IMR-90 (cell line): ENCODE measurements around the gene FARS2. TPM values are rescaled to one million over a fixed set of nuclear protein-coding genes. Genes with fewer than 3 reads are reported as not detected.

ENCODE experiments used
- ATAC-seq: fragments of 200-7000 bp; cut with Tn5 transposase; 2 replicates; pipeline ENCODE4 v1.9.1; 2020; ENCODE audit warnings: low read depth, mild to moderate bottlenecking, moderate library complexity
- BruUV-seq: library from RNA; stranded (reverse); fragments of 400-500 nt; replicated peaks from 2 replicates; lab custom pipeline; 2021; lab: Mats Ljungman, UMichigan
- CTCF ChIA-PET: fragments of 300-600 bp; formaldehyde crosslinking; extraction: SDS; loops from one replicate; lab custom pipeline; 2021; ENCODE audit warnings: antibody characterized with exemption; lab: Yijun Ruan, JAX
- POLR2A ChIA-PET: fragments of 300-600 bp; sonication (Branson Sonifier 250); formaldehyde crosslinking; loops from one replicate; lab custom pipeline; 2022; ENCODE audit warnings: antibody characterized with exemption; ENCODE audit not compliant: unreplicated experiment; lab: Charles Lee
- DNase-seq: peaks from one replicate; pipeline ENCODE4 v3.0.0; 2013
- H2AFZ ChIP-seq: replicated peaks from 2 replicates; pipeline ENCODE3; 2013; ENCODE audit warnings: low read length, mild to moderate bottlenecking; ENCODE audit not compliant: poor library complexity
- H2AK5ac ChIP-seq: 2 replicates; pipeline ENCODE4 v1.6.1; 2013; ENCODE audit warnings: low read depth, low read length, inconsistent platforms
- H2AK9ac ChIP-seq: replicated peaks from 2 replicates; pipeline ENCODE3; 2013; ENCODE audit warnings: mild to moderate bottlenecking, low read depth, low read length, moderate library complexity; ENCODE audit not compliant: poor library complexity
- H2BK120ac ChIP-seq: 2 replicates; pipeline ENCODE4 v1.6.1; 2013; ENCODE audit warnings: low read depth, low read length, inconsistent platforms
- H2BK15ac ChIP-seq: 3 replicates; pipeline ENCODE4 v1.6.1; 2013; ENCODE audit warnings: low read depth, low read length, inconsistent platforms
- H2BK20ac ChIP-seq: 2 replicates; pipeline ENCODE4 v1.6.1; 2013; ENCODE audit warnings: low read depth, mild to moderate bottlenecking, inconsistent platforms, low read length, moderate library complexity
- H2BK5ac ChIP-seq: 2 replicates; pipeline ENCODE4 v1.6.1; 2013; ENCODE audit warnings: mild to moderate bottlenecking, low read depth, low read length, inconsistent platforms; ENCODE audit not compliant: poor library complexity, severe bottlenecking
- H3K14ac ChIP-seq: replicated peaks from 2 replicates; pipeline ENCODE4 v1.6.1; 2013; ENCODE audit warnings: low read depth, low read length, inconsistent platforms
- H3K18ac ChIP-seq: 2 replicates; pipeline ENCODE4 v1.6.1; 2013; ENCODE audit warnings: low read depth, low read length, control low read depth
- H3K23ac ChIP-seq: 2 replicates; pipeline ENCODE4 v1.6.1; 2013; ENCODE audit warnings: low read depth, low read length, inconsistent platforms
- H3K27ac ChIP-seq: 2 replicates; pipeline ENCODE4 v1.5.1; 2013; ENCODE audit warnings: mild to moderate bottlenecking, control low read depth, low read length; ENCODE audit not compliant: insufficient read depth
- H3K27me3 ChIP-seq: 2 replicates; pipeline ENCODE4 v1.6.1; 2013; ENCODE audit warnings: low read length; ENCODE audit not compliant: control insufficient read depth, insufficient read depth
- H3K36me3 ChIP-seq: 2 replicates; pipeline ENCODE4 v1.6.1; 2013; ENCODE audit warnings: low read length, mixed read lengths; ENCODE audit not compliant: control insufficient read depth, insufficient read depth
- H3K4ac ChIP-seq: 2 replicates; pipeline ENCODE4 v1.6.1; 2013; ENCODE audit warnings: low read depth, low read length, inconsistent platforms
- H3K4me1 ChIP-seq: 2 replicates; pipeline ENCODE4 v1.6.1; 2013; ENCODE audit warnings: low read length, mixed read lengths; ENCODE audit not compliant: control insufficient read depth, insufficient read depth
- H3K4me2 ChIP-seq: 2 replicates; pipeline ENCODE4 v1.6.1; 2013; ENCODE audit warnings: low read depth, mild to moderate bottlenecking, control low read depth, low read length, moderate library complexity
- H3K4me3 ChIP-seq: 2 replicates; pipeline ENCODE4 v1.5.1; 2013; ENCODE audit warnings: low read depth, mild to moderate bottlenecking, control low read depth, low read length, moderate library complexity; ENCODE audit not compliant: insufficient read depth
- H3K56ac ChIP-seq: 2 replicates; pipeline ENCODE4 v1.6.1; 2013; ENCODE audit warnings: low read length, inconsistent platforms; ENCODE audit not compliant: insufficient read depth; ENCODE audit errors: extremely low read depth
- H3K79me1 ChIP-seq, 2 experiments: 2 replicates each; pipeline ENCODE4 v1.6.1; 2013; ENCODE audit warnings: low read length in 2 of 2, inconsistent platforms in 1 of 2, low read depth in 1 of 2
- H3K9ac ChIP-seq: 2 replicates; pipeline ENCODE4 v1.6.1; 2013; ENCODE audit warnings: low read depth, low read length, control low read depth
- H3K9me1 ChIP-seq: 2 replicates; pipeline ENCODE4 v1.6.1; 2013; ENCODE audit warnings: low read length, inconsistent platforms; ENCODE audit not compliant: insufficient read depth
- H3K9me3 ChIP-seq: 2 replicates; pipeline ENCODE4 v1.6.1; 2013; ENCODE audit warnings: low read length; ENCODE audit not compliant: control insufficient read depth, insufficient read depth
- H4K20me1 ChIP-seq: 2 replicates; pipeline ENCODE4 v1.6.1; 2013; ENCODE audit warnings: low read length, inconsistent platforms; ENCODE audit not compliant: insufficient read depth
- H4K5ac ChIP-seq: 2 replicates; pipeline ENCODE4 v1.6.1; 2013; ENCODE audit warnings: mild to moderate bottlenecking, low read depth, low read length, control low read depth
- H4K8ac ChIP-seq, 2 experiments: 2 replicates each; pipeline ENCODE4 v1.6.1; 2013; ENCODE audit warnings: low read depth in 2 of 2, low read length in 2 of 2, control low read depth in 1 of 2, inconsistent platforms in 1 of 2
- H4K91ac ChIP-seq: 2 replicates; pipeline ENCODE4 v1.6.1; 2013; ENCODE audit warnings: low read depth, low read length, inconsistent platforms; ENCODE audit not compliant: insufficient read depth
- BHLHE40 ChIP-seq: fragments of 150-350 bp; IDR thresholded peaks from 2 replicates; pipeline ENCODE4 v1.6.1; 2016; ENCODE audit warnings: mild to moderate bottlenecking, low read depth, low read length
- CEBPB ChIP-seq: IDR thresholded peaks from 2 replicates; pipeline ENCODE4 v1.6.1; 2012; ENCODE audit warnings: low read depth, low read length, improper control_type of control experiment
- CHD1 ChIP-seq: IDR thresholded peaks from 2 replicates; pipeline ENCODE4 v1.6.1; 2012; ENCODE audit warnings: low read depth, low read length, improper control_type of control experiment
- FOS ChIP-seq: fragments of 150-350 bp; IDR thresholded peaks from 2 replicates; pipeline ENCODE4 v1.6.1; 2016; ENCODE audit warnings: low read depth, low read length
- MAFK ChIP-seq: IDR thresholded peaks from 2 replicates; pipeline ENCODE4 v1.6.1; 2012; ENCODE audit warnings: low read depth, low read length, improper control_type of control experiment
- MAZ ChIP-seq: IDR thresholded peaks from 2 replicates; pipeline ENCODE4 v1.6.1; 2012; ENCODE audit warnings: low read depth, mild to moderate bottlenecking, low read length, improper control_type of control experiment, moderate library complexity, borderline replicate concordance
- MXI1 ChIP-seq: IDR thresholded peaks from 2 replicates; pipeline ENCODE4 v1.6.1; 2012; ENCODE audit warnings: low read depth, mild to moderate bottlenecking, low read length, moderate library complexity, borderline replicate concordance
- NFE2L2 ChIP-seq: fragments of 150-350 bp; IDR thresholded peaks from 2 replicates; pipeline ENCODE4 v1.6.1; 2016; ENCODE audit warnings: low read depth, mild to moderate bottlenecking, low read length
- POLR2A ChIP-seq: IDR thresholded peaks from 2 replicates; pipeline ENCODE4 v1.6.1; 2012; ENCODE audit warnings: mild to moderate bottlenecking, low read depth, low read length
- RAD21 ChIP-seq: IDR thresholded peaks from 2 replicates; pipeline ENCODE4 v1.6.1; 2012; ENCODE audit warnings: low read length, improper control_type of control experiment
- RCOR1 ChIP-seq: IDR thresholded peaks from 2 replicates; pipeline ENCODE4 v1.6.1; 2012; ENCODE audit warnings: mild to moderate bottlenecking, low read length, improper control_type of control experiment; ENCODE audit not compliant: insufficient replicate concordance
- RFX5 ChIP-seq: IDR thresholded peaks from 2 replicates; pipeline ENCODE4 v1.8.0; 2012; ENCODE audit warnings: low read depth, mild to moderate bottlenecking, low read length, moderate library complexity
- SMC3 ChIP-seq: fragments of 150-350 bp; IDR thresholded peaks from 2 replicates; pipeline ENCODE4 v1.6.1; 2016; ENCODE audit warnings: low read depth, mild to moderate bottlenecking, antibody characterized with exemption, low read length, moderate library complexity
- WGBS, 2 experiments: methylation state at CpG; one replicate each; pipeline versions ENCODE4 v1.1.5 to v1.1.7; 2013; ENCODE audit warnings: missing lambda C conversion rate in 2 of 2; ENCODE audit not compliant: insufficient read length in 1 of 2; ENCODE audit errors: extremely low coverage in 2 of 2; 5-methylcytosine and 5-hydroxymethylcytosine counted together
- dilution Hi-C: fragments of 300-500 bp; cut with HindIII; formaldehyde crosslinking; loops from one replicate; pipeline ENCODE4 v1.14.3; 2018; ENCODE audit warnings: low sequenced_read_pairs; ENCODE audit not compliant: unreplicated experiment
- in situ Hi-C: fragments of 300-500 bp; cut with MboI; formaldehyde crosslinking; loops from 3 replicates; pipeline ENCODE4 v1.14.3; 2019; ENCODE audit warnings: low sequenced_read_pairs, inconsistent platforms, mixed read lengths
- intact Hi-C: fragments of 100-400 bp; cut with micrococcal nuclease; formaldehyde crosslinking; loops from 2 replicates; pipeline ENCODE4 v1.10.0; 2022
- polyA plus RNA-seq, 3 experiments: library from polyadenylated mRNA; depleted of rRNA; stranded (reverse); fragments of >200 nt; gene quantifications; 2 replicates each; pipeline ENCODE4 v1.2.3, GENCODE V29; 2012; ENCODE audit warnings: low replicate concordance in 1 of 3
- total RNA-seq: library from RNA; depleted of rRNA; stranded (reverse); fragments of >200 nt; gene quantifications from 2 replicates; pipeline ENCODE4 v1.2.3, GENCODE V29; 2012
- TF ChIP-seq, protein P1 (sequence below): fragments of 150-350 bp; IDR thresholded peaks from 2 replicates; pipeline ENCODE4 v1.6.1; 2016; ENCODE audit warnings: low read depth, mild to moderate bottlenecking, low read length, moderate library complexity, borderline replicate concordance
- TF ChIP-seq, protein P2 (sequence below): fragments of 150-350 bp; IDR thresholded peaks from 2 replicates; pipeline ENCODE4 v1.6.1; 2017; ENCODE audit warnings: mild to moderate bottlenecking, antibody characterized with exemption, low read length, low read depth
- TF ChIP-seq, protein P3 (sequence below): conservative IDR thresholded peaks from 2 replicates; pipeline ENCODE4 v1.5.1; 2012; ENCODE audit warnings: mild to moderate bottlenecking, low read depth, low read length, improper control_type of control experiment

FARS2 gene
- total and polyA plus RNA-seq, 2 of the 4 experiments (the other 2 are of a cell fraction): 12.1 to 28.9 TPM

DNA sequence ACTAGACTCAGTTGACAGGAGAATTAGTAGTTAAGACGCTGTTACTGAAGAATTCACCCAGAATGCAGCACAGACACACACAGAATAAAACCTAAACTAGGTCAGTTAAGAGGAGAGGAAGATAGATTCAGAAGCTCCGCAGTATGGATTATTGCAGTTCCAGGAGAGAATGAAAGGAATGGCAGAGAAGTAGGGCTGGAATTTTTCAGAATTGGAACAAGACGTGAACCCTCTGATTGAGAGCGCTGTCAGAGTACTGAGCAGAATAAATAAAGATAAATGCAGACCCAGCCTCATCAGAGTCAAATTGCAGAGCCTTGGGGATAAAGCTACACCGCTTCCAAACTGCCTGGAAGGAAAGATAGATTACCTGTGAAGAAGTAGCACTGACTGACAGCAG lies 344.6 kb downstream of the FARS2 start:
- Histone ChIP-seq H3K79me1 (no peaks in the 10 kb centered on the region), H3K27me3 (no peaks in the 10 kb centered on the region), H2BK15ac (no peak overlapping the region), H4K20me1 (no peaks in the 10 kb centered on the region), H2AFZ (no peak overlapping the region), H3K9me1 (no peaks in the 10 kb centered on the region), H3K4me1 (no peaks in the 10 kb centered on the region), H3K14ac (no peak overlapping the region), H3K4me3 (no peak overlapping the region), H3K27ac (no peak overlapping the region), H4K8ac (no peak overlapping the region), H3K9me3 (no peaks in the 10 kb centered on the region), H2BK20ac (no peak overlapping the region), H4K91ac (no peak overlapping the region), H2BK5ac (no peak overlapping the region), H4K5ac (no peak overlapping the region), H3K56ac (no peak overlapping the region), H3K4ac (no peak overlapping the region), H2AK9ac (no peak overlapping the region), H3K23ac (no peak overlapping the region), H3K18ac (no peak overlapping the region), H3K36me3 (no peaks in the 10 kb centered on the region), H3K9ac (no peak overlapping the region), H2BK120ac (no peak overlapping the region), H3K4me2 (no peak overlapping the region), H2AK5ac (no peak overlapping the region)
- intact Hi-C loops: no loop called here
- no TSS peak for BruUV-seq
- ChIA-PET CTCF (interaction anchor here (1.3 kb wide), 1 partner anchor 22 kb away, joined by 3 read pairs; no protein-coding TSS in a partner anchor), POLR2A (no interaction called here)
- no CpG with 5 or more reads among the region's 5 CpGs for WGBS, 2 experiments
- no peak for TF ChIP-seq NFE2L2
- TF ChIP-seq RFX5: no peak
- no peak for TF ChIP-seq MAFK
- TF ChIP-seq BHLHE40: no peak
- TF ChIP-seq RCOR1: no peak
- TF ChIP-seq CHD1: no peak
- TF ChIP-seq, protein P1, sequence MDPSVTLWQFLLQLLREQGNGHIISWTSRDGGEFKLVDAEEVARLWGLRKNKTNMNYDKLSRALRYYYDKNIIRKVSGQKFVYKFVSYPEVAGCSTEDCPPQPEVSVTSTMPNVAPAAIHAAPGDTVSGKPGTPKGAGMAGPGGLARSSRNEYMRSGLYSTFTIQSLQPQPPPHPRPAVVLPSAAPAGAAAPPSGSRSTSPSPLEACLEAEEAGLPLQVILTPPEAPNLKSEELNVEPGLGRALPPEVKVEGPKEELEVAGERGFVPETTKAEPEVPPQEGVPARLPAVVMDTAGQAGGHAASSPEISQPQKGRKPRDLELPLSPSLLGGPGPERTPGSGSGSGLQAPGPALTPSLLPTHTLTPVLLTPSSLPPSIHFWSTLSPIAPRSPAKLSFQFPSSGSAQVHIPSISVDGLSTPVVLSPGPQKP: no peak
- TF ChIP-seq, protein P2, sequence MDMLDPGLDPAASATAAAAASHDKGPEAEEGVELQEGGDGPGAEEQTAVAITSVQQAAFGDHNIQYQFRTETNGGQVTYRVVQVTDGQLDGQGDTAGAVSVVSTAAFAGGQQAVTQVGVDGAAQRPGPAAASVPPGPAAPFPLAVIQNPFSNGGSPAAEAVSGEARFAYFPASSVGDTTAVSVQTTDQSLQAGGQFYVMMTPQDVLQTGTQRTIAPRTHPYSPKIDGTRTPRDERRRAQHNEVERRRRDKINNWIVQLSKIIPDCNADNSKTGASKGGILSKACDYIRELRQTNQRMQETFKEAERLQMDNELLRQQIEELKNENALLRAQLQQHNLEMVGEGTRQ: no peak
- no peak for TF ChIP-seq MAZ
- no peak for TF ChIP-seq MXI1
- TF ChIP-seq, protein P3, sequence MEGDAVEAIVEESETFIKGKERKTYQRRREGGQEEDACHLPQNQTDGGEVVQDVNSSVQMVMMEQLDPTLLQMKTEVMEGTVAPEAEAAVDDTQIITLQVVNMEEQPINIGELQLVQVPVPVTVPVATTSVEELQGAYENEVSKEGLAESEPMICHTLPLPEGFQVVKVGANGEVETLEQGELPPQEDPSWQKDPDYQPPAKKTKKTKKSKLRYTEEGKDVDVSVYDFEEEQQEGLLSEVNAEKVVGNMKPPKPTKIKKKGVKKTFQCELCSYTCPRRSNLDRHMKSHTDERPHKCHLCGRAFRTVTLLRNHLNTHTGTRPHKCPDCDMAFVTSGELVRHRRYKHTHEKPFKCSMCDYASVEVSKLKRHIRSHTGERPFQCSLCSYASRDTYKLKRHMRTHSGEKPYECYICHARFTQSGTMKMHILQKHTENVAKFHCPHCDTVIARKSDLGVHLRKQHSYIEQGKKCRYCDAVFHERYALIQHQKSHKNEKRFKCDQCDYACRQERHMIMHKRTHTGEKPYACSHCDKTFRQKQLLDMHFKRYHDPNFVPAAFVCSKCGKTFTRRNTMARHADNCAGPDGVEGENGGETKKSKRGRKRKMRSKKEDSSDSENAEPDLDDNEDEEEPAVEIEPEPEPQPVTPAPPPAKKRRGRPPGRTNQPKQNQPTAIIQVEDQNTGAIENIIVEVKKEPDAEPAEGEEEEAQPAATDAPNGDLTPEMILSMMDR: no peak
- TF ChIP-seq POLR2A: no peak
- TF ChIP-seq SMC3: no peak
- TF ChIP-seq FOS: no peak
- no peak for TF ChIP-seq CEBPB
- no peak for TF ChIP-seq RAD21
- in situ Hi-C loops: no loop called here
- DNase-seq (no peak), ATAC-seq (no peak)
- dilution Hi-C loops: no loop called here
